ENCODE data around the gene RNF43. TPM values are rescaled to one million over a fixed set of nuclear protein-coding genes. Genes with fewer than 3 reads are reported as not detected.
"Not testable (repeated sequence)": the region's sequence is repeated elsewhere in the genome, so short reads cannot be mapped to it uniquely, and the experiment has no call there.

RNF43 gene
- total RNA-seq, 1 experiment from 2014 or later: 6.7 TPM

- no peak overlapping the region for H3K4me3 Mint-ChIP-seq (ENCODE audit: unreplicated experiment)
- H3K27ac Mint-ChIP-seq (ENCODE audit: low read depth, unreplicated experiment): no peak overlapping the region
- H3K4me1 Mint-ChIP-seq (ENCODE audit: insufficient read depth, unreplicated experiment): peaks cover 38% of the 10 kb centered on the region
- H3K27me3 Mint-ChIP-seq (ENCODE audit: insufficient read depth, unreplicated experiment): no peaks in the 10 kb centered on the region
- intact Hi-C loops (cut with micrococcal nuclease): no loop called here
- DNase-seq (ENCODE audit: unreplicated experiment): no peak
- ChIA-PET CTCF (no interaction called here), POLR2A (interaction anchor here (0.8 to 1.7 kb wide), 3 partner anchors 10 to 47 kb away, joined by 4 to 12 read pairs (median 8); partner anchors contain the start of gene SUPT4H1)
- H3K36me3 Mint-ChIP-seq (ENCODE audit: insufficient read depth, unreplicated experiment): no peaks in the 10 kb centered on the region
- no peaks in the 10 kb centered on the region for H3K9me3 Mint-ChIP-seq (ENCODE audit: unreplicated experiment)
- no TSS peak for BruUV-seq (replicated peaks)
- no peak for TF ChIP-seq CTCF (IDR thresholded peaks at IDR 0.05; ENCODE audit: unreplicated experiment)
These were observed 18.6 kb downstream of the RNF43 start for GRCh38 chr17:58398574-58399266.

GRCh38 chr17:58397421-58397820, 19.9 kb downstream of the RNF43 start:
- intact Hi-C loops (cut with micrococcal nuclease); H3K9me3 Mint-ChIP-seq (ENCODE audit: unreplicated experiment); H3K27me3 Mint-ChIP-seq (ENCODE audit: insufficient read depth, unreplicated experiment); BruUV-seq (replicated peaks); H3K27ac Mint-ChIP-seq (ENCODE audit: low read depth, unreplicated experiment); H3K36me3 Mint-ChIP-seq (ENCODE audit: insufficient read depth, unreplicated experiment); H3K4me3 Mint-ChIP-seq (ENCODE audit: unreplicated experiment); DNase-seq (ENCODE audit: unreplicated experiment): not testable (repeated sequence)
- CTCF ChIA-PET: interaction anchor here (0.6 to 1.3 kb wide), 5 partner anchors 13 to 1415 kb away, joined by 3 read pairs; no protein-coding TSS in a partner anchor
- POLR2A ChIA-PET: interaction anchor here (1.3 to 1.7 kb wide), 2 partner anchors 19 to 45 kb away, joined by 8 to 12 read pairs; partner anchors contain the start of gene SUPT4H1
- H3K4me1 Mint-ChIP-seq (ENCODE audit: insufficient read depth, unreplicated experiment): peaks cover 25% of the 10 kb centered on the region

GRCh38 chr17:58396173-58396572, 21.2 kb downstream of the RNF43 start:
- BruUV-seq (replicated peaks): no TSS peak
- POLR2A ChIA-PET: interaction anchor here (0.7 to 0.8 kb wide), 2 partner anchors 19 to 27 kb away, joined by 3 to 6 read pairs; no protein-coding TSS in a partner anchor
- CTCF ChIA-PET: interaction anchor here (0.6 to 2.3 kb wide), 2 partner anchors 44 to 51 kb away, joined by 3 to 9 read pairs; partner anchors contain the start of gene SUPT4H1
- peaks cover 26% of the 10 kb centered on the region for H3K4me1 Mint-ChIP-seq (ENCODE audit: insufficient read depth, unreplicated experiment)
- intact Hi-C loops (cut with micrococcal nuclease): no loop called here
- no peak overlapping the region for H3K4me3 Mint-ChIP-seq (ENCODE audit: unreplicated experiment)
- H3K9me3 Mint-ChIP-seq (ENCODE audit: unreplicated experiment): no peaks in the 10 kb centered on the region
- H3K27ac Mint-ChIP-seq (ENCODE audit: low read depth, unreplicated experiment): no peak overlapping the region
- peaks cover 4% of the 10 kb centered on the region for H3K36me3 Mint-ChIP-seq (ENCODE audit: insufficient read depth, unreplicated experiment)
- no peak for DNase-seq (ENCODE audit: unreplicated experiment)
- TF ChIP-seq CTCF (IDR thresholded peaks at IDR 0.05; ENCODE audit: unreplicated experiment): no peak
- no peaks in the 10 kb centered on the region for H3K27me3 Mint-ChIP-seq (ENCODE audit: insufficient read depth, unreplicated experiment)

- ChIA-PET CTCF (interaction anchor here (0.7 to 2.3 kb wide), 3 partner anchors 9 to 43 kb away, joined by 3 to 9 read pairs (median 3); partner anchors contain the start of gene SUPT4H1), POLR2A (interaction anchor here (0.7 to 1.6 kb wide), 6 partner anchors 9 to 43 kb away, joined by 3 to 11 read pairs (median 3); partner anchors contain the start of genes RNF43 and SUPT4H1)
- H3K27me3 Mint-ChIP-seq (ENCODE audit: insufficient read depth, unreplicated experiment): no peaks in the 10 kb centered on the region
- peaks cover 4% of the 10 kb centered on the region for H3K36me3 Mint-ChIP-seq (ENCODE audit: insufficient read depth, unreplicated experiment)
- H3K4me1 Mint-ChIP-seq (ENCODE audit: insufficient read depth, unreplicated experiment): peaks cover 26% of the 10 kb centered on the region
- BruUV-seq (replicated peaks): no TSS peak
- no peak for TF ChIP-seq CTCF (IDR thresholded peaks at IDR 0.05; ENCODE audit: unreplicated experiment)
- peak; percentile 56 for DNase-seq (ENCODE audit: unreplicated experiment)
- no peak overlapping the region for H3K27ac Mint-ChIP-seq (ENCODE audit: low read depth, unreplicated experiment)
- no peaks in the 10 kb centered on the region for H3K9me3 Mint-ChIP-seq (ENCODE audit: unreplicated experiment)
- intact Hi-C loops (cut with micrococcal nuclease): no loop called here
- H3K4me3 Mint-ChIP-seq (ENCODE audit: unreplicated experiment): no peak overlapping the region
These were observed 22.7 kb downstream of the RNF43 start for GRCh38 chr17:58394534-58395223.
